Endothelial cell of coronary artery (primary cell): Measurements from ENCODE around the gene SLC50A1. TPM values are rescaled to one million over a fixed set of nuclear protein-coding genes. Genes with fewer than 3 reads are reported as not detected.

Experiments
- total RNA-seq: library from RNA; depleted of rRNA; stranded (reverse); fragments of >200 nt; gene quantifications from 2 replicates; pipeline ENCODE4 v1.2.3, GENCODE V29; 2014

SLC50A1 gene, protein sequence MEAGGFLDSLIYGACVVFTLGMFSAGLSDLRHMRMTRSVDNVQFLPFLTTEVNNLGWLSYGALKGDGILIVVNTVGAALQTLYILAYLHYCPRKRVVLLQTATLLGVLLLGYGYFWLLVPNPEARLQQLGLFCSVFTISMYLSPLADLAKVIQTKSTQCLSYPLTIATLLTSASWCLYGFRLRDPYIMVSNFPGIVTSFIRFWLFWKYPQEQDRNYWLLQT
- 20.9 and 25.9 TPM in 2 replicates for total RNA-seq

DNA sequence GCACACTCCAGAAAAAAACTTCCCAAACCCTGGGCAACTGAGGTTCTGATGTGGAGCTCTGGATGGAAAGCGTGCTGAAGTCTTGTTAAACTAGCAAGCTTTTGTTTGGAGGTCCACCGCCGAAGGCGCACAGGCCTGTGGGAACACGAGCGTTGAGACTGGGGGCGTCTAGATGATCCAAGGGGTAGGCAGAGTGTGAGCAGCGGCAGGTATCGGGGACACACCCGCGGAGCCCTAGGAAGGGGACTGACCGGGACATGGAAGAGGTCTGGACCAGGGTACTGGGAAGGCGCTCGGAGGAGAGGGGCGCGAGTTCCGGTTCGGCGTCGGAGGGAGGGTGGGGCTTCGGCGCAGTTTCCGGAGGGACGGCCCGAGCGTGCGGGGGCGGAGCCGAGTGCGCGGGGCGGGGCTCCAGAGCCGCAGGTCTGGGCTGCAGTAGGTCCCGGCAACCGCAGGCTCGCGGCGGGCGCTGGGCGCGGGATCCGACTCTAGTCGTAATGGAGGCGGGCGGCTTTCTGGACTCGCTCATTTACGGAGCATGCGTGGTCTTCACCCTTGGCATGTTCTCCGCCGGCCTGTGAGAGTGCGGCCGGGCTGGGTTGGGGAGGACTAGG is at the start of gene SLC50A1:
SLC50A1 (plus strand) TSS at position 438 of the 614 bp plus-strand sequence; CDS start at position 498, 60 bp downstream.

DNA sequence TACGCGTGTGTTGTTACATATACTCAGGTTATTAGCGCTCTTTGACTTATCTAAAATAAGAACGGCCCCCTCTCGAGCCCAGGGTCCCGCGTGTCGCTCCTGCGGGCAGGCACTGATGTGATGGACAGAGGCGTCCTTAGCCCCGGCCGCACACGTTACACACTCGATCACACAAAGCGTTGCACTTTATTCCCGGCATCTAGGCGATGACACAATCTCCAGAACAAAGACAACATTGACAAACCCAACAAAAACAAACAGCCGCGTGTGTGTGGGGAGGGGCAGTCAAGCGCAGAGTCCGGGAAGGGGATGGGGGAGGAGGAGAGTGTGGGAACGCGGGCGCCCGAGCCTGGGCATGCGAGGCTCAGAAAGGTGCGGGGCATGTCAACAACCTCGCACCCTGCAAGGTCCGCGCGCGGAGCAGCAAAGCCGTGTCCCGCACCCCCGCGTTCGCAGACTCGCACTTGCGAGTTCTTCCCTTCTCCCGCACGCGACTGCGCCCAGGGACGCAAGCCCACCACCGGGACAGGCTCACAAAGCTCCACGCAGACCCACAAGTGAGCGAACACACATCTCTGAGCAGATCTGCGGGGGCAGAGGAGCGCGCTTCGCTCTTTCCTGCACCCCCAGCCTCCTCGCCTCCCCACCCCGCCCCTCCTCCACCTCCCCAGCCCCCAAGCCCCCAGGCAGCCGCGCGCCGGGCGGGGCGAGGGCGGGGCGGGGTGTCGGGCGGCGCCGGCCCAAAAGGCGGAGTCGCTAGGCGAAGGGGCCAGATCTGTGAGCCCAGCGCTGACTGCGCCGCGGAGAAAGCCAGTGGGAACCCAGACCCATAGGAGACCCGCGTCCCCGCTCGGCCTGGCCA is 8.3 kb upstream of the SLC50A1 start, which contains the start of gene EFNA1:
EFNA1 (plus strand) TSS at position 772 of the 862 bp plus-strand sequence. CDS start 102 bp downstream, outside the sequence.

DNA sequence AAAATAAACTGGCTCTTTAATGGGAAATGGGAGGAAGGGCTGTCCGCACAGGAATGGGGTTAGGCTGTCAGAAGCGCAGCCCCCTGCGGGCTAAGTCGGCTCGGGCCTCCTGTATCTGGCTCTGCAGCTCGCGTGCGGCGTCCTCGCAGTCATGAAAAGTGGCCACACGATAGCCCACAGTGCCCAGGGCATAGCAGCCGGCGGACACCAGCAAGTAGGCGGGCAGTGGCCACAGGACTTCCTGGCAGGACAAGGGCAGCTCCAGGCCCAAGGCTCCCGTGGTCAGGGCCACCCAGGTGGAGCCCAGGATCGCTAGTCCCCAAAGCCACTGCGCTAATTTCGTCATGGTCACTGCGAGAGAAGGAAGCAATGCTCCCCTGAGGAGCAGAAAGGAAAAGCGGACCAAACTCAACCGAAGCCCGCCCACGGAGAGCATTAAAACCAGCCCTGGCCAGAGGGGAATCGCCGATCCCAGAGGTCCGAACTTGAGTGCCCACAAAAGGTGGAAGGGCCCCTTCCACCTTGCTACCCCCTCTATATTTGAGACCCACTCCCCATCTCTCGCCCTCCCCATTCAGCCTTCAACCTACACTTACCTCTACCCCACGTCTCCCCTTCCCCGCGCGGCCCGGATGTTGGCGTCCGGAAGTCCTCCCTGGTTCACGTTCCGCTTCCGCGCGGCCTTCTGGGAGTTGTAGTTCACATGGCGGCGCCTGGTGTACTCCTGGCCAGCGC is 4.4 kb downstream of the SLC50A1 start, which contains the start of gene DPM3:
DPM3 (minus strand) TSS at position 637 of the 735 bp plus-strand sequence; CDS start at position 346, 291 bp downstream.

DNA sequence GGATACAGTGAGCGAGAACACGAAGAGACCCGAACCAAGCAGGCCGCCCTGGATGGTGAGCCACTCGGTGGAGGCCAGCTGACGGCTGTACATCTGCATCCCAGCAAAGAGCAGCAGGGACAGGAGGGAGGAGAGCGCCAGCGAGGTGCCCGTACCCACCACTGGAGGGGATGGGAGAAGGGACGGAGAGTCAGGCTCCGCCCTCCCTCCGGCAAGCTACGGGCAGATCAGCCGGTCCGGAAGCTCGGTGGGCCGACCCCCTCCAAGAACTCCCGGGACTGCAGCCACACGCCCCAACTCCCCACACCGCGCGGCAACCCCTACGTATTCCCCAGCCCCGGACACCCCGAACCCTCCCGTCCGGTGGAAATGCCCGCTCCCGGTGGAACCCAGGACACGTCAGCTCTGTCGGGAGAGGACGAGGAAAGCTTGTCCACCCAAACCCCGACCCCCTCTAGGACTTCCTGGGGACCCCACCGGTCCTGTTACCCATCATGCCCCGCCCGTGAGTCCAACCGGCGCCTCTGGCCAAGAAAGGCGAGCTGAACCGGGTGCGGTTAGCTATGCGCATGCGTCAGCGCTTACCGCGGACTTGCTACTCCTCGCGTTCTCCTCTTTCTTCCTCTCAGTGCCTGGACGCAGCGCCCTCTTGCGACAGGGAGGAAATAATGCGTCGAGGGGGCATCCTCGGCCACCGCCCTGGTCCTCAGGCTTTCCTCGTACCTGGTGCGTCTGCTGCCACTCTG is 37.3 kb downstream of the SLC50A1 start, which contains the start of gene KRTCAP2:
KRTCAP2 (minus strand) TSS at position 573 of the 746 bp plus-strand sequence; CDS start at position 493, 80 bp downstream.

DNA sequence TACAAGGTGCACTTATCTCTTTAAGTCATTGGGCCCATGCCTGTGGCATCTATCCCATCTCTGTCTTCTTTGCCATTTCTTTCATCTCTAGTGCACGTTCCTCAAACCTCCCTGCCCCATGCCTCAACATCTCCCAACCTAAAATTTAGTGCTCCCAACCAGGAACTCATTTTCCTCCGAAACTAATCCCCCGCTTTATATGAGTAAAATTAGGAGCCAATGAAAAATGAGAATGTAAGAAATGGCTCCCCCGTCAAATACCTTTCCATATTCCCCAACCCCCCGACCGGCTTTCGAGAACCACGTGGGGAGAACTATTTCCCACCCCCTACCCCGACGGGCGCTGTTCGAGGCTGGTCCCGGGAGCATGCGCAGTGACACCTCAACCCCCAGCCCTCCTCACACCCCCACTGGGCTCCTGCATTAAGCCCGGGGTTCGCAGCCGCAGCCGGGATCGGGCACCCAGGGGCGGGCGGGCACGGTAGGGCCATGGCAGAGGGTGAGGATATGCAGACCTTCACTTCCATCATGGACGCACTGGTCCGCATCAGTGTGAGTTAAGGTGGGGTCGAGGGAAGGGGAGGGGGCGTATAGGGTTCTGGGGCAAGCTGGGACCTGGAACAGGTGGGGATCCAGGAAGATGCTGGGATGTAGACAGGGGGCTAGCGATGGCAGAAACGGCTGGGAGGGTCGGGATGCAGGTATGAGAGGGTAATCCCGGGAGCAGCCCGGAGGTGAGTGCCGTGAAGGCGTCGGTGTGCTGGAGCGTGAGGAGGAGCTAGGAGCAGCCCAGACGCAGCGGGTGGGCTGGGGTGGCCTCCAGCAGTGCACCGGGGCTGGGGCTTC is 38.0 kb downstream of the SLC50A1 start, which contains the start of gene TRIM46:
TRIM46 (plus strand) TSS at position 372 of the 846 bp plus-strand sequence; CDS start at position 490, 118 bp downstream.

Other genes with a start within 250 kb of the SLC50A1 start
- 8.8 and 13.7 TPM in 2 replicates for gene PMVK, start 199.1 kb upstream of the SLC50A1 start, total RNA-seq
- gene PBXIP1, start 179.8 kb upstream of the SLC50A1 start, total RNA-seq = 90.7 and 96.4 TPM in 2 replicates
- 4.9 and 5.0 TPM in 2 replicates for gene PYGO2, start 174.1 kb upstream of the SLC50A1 start, total RNA-seq
- gene SHC1, start 165.1 kb upstream of the SLC50A1 start, total RNA-seq = 144 and 203 TPM in 2 replicates
- 49.8 and 80.9 TPM in 2 replicates for gene CKS1B, start 161.2 kb upstream of the SLC50A1 start, total RNA-seq
- gene FLAD1, start 152.5 kb upstream of the SLC50A1 start, total RNA-seq = 23.7 and 28.6 TPM in 2 replicates
- 0.18 TPM in 1 of 2 replicates, not detected in the other for gene LENEP, start 142.3 kb upstream of the SLC50A1 start, total RNA-seq
- 10.1 and 15.6 TPM in 2 replicates for gene ZBTB7B, start 133.1 kb upstream of the SLC50A1 start, total RNA-seq
- gene DCST2, start 102.1 kb upstream of the SLC50A1 start, total RNA-seq = 0.09 TPM in 1 of 2 replicates, not detected in the other
- not detected in 2 replicates for gene DCST1, start 102.0 kb upstream of the SLC50A1 start, total RNA-seq
- gene ADAM15, start 84.5 kb upstream of the SLC50A1 start, total RNA-seq = 279 and 339 TPM in 2 replicates
- 8.7 and 11.3 TPM in 2 replicates for gene EFNA4, start 72.1 kb upstream of the SLC50A1 start, total RNA-seq
- gene EFNA3, start 57.0 kb upstream of the SLC50A1 start, total RNA-seq = 1.0 and 1.6 TPM in 2 replicates
- gene EFNA1, start 8.0 kb upstream of the SLC50A1 start, total RNA-seq = 62.8 and 82.9 TPM in 2 replicates
- 29.1 and 35.1 TPM in 2 replicates for gene DPM3, start 4.7 kb downstream of the SLC50A1 start, total RNA-seq
- 96.6 and 105 TPM in 2 replicates for gene KRTCAP2, start 37.5 kb downstream of the SLC50A1 start, total RNA-seq
- 4.9 and 5.9 TPM in 2 replicates for gene TRIM46, start 38.0 kb downstream of the SLC50A1 start, total RNA-seq
- 12.9 and 13.5 TPM in 2 replicates for gene THBS3, start 72.0 kb downstream of the SLC50A1 start, total RNA-seq
- gene MTX1, start 72.8 kb downstream of the SLC50A1 start, total RNA-seq = 37.1 and 45.6 TPM in 2 replicates
- 2.8 and 5.6 TPM in 2 replicates for gene ENTREP3, start 119.6 kb downstream of the SLC50A1 start, total RNA-seq
- gene SCAMP3, start 126.5 kb downstream of the SLC50A1 start, total RNA-seq = 24.5 and 26.4 TPM in 2 replicates
- 20.2 and 29.8 TPM in 2 replicates for gene CLK2, start 137.7 kb downstream of the SLC50A1 start, total RNA-seq
- 0.56 and 0.90 TPM in 2 replicates for gene HCN3, start 141.6 kb downstream of the SLC50A1 start, total RNA-seq
- gene PKLR, start 165.6 kb downstream of the SLC50A1 start, total RNA-seq = under 0.01 TPM in 1 of 2 replicates, not detected in the other
- 151 and 294 TPM in 2 replicates for gene FDPS, start 173.0 kb downstream of the SLC50A1 start, total RNA-seq
- 8.5 and 10.1 TPM in 2 replicates for gene RUSC1, start 185.0 kb downstream of the SLC50A1 start, total RNA-seq